GM18873 (cell line): ENCODE data around the gene GALNT15.

Source experiments
- ATAC-seq: cut with Tn5 transposase; IDR thresholded peaks from one replicate; pipeline ENCODE4 v1.9.1; 2021; ENCODE audit warnings: mild to moderate bottlenecking, moderate library complexity, moderate number of reproducible peaks; ENCODE audit not compliant: unreplicated experiment, low FRiP score

Gene GALNT15, protein sequence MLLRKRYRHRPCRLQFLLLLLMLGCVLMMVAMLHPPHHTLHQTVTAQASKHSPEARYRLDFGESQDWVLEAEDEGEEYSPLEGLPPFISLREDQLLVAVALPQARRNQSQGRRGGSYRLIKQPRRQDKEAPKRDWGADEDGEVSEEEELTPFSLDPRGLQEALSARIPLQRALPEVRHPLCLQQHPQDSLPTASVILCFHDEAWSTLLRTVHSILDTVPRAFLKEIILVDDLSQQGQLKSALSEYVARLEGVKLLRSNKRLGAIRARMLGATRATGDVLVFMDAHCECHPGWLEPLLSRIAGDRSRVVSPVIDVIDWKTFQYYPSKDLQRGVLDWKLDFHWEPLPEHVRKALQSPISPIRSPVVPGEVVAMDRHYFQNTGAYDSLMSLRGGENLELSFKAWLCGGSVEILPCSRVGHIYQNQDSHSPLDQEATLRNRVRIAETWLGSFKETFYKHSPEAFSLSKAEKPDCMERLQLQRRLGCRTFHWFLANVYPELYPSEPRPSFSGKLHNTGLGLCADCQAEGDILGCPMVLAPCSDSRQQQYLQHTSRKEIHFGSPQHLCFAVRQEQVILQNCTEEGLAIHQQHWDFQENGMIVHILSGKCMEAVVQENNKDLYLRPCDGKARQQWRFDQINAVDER

DNA sequence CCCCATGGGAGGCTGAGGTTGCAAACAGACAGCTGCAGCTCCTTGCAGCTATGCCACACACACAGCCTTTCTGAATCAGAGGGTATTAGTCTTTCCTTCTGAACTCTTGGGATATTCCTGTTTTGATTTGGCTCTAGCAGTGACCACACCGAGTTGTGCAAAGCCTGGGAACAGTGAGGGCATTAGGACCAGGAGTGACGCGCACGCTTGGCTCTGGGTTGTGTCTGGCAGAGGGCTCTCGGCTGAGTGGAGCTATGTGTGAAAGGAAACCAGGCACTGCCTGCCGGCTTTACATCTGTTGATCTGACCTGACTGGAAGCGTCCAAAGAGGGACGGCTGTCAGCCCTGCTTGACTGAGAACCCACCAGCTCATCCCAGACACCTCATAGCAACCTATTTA, at the start of gene GALNT15:
Gene GALNT15, plus strand, starts transcription at position 292 of the 400 bp plus-strand sequence. CDS start 472 bp downstream, outside the sequence.
- ATAC-seq: no peak

- no peak for ATAC-seq
These were observed 47.8 kb upstream of the GALNT15 start for GRCh38 chr3:16126634-16127033.

GRCh38 chr3:16127249-16127648, 47.2 kb upstream of the GALNT15 start:
- no peak for ATAC-seq

GRCh38 chr3:16130066-16130465, 44.4 kb upstream of the GALNT15 start:
- no peak for ATAC-seq

DNA sequence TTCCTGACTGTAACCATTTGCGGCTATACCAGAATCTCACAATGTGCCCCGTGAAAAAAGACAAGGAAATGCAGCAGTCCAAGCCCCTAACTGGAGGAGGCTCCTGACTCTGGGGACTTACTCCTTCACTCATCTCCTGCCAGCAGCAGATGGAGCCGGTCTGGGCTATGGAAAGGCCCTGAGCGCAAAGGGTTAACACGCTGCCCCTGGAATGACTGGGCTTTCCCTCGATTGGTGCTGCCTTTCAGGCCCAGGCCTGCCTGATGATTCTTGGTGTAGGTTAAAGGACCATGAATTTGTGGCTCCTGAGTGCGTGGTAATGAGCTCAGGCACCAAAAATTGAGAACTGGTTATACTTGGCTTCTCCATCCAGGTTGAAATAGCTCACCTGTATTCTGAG, 42.3 kb upstream of the GALNT15 start:
- ATAC-seq: no peak

DNA sequence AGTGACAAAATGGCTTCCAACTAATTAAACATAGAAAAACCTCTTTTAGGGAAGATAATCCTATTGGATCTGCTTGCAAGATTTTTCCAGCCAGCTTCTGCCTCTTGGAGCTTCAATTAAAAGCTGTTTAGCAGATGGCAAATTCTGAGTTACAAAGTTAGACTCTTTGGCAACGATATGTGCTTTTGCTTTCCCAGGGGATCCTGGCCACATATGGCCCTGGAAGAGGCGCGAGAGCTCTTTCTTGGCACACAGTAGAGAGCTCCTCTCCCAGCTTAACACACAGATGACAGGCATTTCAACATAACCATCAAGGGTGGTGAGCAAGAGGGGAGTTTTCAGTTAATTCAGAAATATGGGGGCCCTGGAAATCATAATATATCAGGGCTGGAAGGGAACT, 41.6 kb upstream of the GALNT15 start:
- no peak for ATAC-seq

GRCh38 chr3:16134173-16134928, 40.1 kb upstream of the GALNT15 start:
- ATAC-seq: no peak

DNA sequence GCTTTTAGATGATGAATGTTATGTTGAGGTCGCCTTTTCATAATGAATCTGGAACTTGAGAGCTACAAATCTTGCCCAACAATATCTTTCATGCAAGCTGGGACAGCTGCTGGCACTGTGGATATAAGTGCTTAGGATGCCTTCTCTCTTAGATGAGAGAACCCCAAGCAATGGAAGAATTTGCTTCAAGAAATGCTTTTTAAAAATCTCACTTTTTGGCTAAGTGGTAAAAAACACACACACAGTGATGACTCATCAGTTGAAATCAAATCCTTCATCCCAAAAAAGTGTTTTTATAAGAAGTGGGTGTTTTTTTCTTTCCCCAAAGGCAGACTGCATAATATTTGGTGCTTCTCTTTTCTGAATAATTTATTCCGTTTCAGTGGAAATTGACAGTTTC, 38.4 kb upstream of the GALNT15 start:
- no peak for ATAC-seq

- ATAC-seq: no peak
These were observed 37.4 kb upstream of the GALNT15 start for GRCh38 chr3:16137044-16137443.

- ATAC-seq: no peak
These were observed 36.5 kb upstream of the GALNT15 start for GRCh38 chr3:16137977-16138376.

DNA sequence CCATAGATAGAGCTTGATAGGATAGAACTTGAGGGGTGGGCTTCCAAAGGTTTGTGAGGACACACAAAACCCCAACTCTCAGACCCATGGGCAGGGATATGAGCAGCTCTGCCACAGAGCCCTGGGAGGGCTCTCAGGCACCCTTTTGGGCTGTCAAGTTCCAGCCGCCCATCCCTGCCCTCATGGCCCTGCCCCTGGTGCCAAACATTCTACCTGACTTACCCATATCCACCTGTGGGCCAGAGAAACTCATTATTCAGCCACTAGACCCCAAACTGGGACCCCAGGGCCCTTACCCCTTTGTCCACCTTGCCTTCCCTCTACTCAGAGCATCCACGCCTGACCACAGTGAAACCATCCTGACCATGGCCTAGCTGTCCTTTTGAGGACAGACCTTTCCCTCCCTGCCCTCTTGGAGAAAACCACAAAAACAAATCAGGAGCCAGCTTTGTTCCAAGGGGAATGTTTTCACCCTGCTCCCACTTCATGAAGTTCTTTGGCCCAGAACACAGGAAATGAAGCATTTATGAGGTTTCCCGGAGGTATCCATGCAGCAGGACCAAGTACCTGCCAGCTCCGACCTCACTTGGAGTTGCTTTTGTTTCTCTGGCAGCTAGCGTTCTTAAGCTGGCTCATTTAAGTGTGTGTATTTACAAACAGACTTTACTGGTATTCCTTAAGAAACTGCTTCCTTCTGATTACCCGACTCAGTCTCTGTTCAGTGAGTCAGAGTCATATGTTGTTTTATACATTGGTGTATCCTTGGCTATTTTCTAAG, 34.2 kb upstream of the GALNT15 start:
- no peak for ATAC-seq

DNA sequence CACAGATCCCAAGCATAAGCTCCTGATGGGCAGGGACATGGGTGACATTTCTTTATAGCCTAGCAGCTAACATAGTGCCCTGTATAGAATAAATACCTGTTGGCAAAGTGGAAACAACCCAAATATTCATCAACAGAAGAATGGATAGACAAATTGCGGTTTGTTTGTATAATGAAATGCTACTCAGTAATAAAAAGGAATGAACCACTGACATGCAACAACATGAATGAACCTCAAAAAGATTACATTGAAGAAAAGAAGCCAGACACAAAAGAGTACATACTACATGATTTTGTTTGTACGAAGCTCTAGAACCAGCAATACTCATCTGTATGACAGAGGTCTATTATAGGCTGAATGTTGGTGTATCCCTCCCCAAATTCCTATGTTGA, 33.6 kb upstream of the GALNT15 start:
- no peak for ATAC-seq

DNA sequence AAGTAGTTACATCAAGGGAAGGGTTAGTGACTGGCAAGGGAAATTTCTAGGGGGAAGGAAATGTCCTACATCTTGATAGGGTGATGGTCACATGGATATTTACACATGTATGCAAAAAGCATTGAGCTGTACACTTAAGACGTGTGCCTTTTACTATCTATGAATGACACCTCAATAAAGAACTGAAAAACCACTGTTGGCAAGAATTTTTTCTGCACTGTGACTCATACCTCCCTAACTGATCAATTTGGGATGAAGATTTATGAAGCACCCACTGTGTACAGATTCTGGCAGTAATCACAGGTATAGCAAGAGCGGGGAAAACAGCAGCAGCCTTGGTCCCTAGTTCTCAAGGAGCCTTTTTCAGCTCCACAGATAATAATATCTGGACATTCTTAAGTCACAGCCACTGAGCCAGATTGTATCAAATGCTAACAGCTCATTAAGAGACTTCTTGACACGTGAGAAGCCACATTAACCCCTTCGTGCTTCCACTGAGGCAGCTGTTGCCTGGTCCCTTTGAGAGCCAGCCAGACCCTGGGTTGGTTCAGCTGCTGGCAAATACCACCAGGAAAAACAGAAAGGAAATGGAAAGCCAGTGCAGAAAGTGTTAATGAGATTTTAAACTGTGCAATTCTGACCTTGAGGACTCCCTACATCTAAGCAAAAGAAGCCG, 32.0 kb upstream of the GALNT15 start:
- no peak for ATAC-seq

- ATAC-seq: no peak
These were observed 30.5 kb upstream of the GALNT15 start for GRCh38 chr3:16143861-16144447.

- no peak for ATAC-seq
These were observed 29.3 kb upstream of the GALNT15 start for GRCh38 chr3:16145176-16145575.

- peak; percentile 62 for ATAC-seq
These were observed 28.3 kb upstream of the GALNT15 start for GRCh38 chr3:16146015-16146730.

- ATAC-seq: no peak
These were observed 27.1 kb upstream of the GALNT15 start for GRCh38 chr3:16147220-16147994.

DNA sequence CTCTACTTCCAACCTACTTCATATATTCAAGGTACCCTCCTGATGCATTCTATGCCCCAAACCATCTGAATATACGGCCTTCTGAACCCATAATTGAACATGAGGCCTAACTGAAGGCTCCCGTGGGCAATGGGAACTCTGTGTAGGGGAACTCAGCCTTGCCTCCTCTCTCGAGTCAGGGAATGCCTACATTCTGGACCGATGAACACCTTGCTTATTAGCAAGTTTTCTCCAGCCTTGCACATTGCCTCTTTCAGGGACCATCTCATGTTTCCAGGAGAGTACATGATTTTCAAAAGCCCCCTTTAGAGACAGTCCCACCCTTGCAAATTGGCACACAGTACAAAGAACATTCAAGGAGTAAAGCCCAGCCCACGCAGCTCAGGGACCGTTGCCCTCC, 26.3 kb upstream of the GALNT15 start:
- no peak for ATAC-seq
